Skeletal muscle satellite cell (primary cell): ENCODE results near the gene RBBP7. TPM values are rescaled to one million over a fixed set of nuclear protein-coding genes. Genes with fewer than 3 reads are reported as not detected.

ENCODE experiments used
- H3K27me3 ChIP-seq: 2 replicates; pipeline ENCODE4 v1.7.0; 2013; ENCODE audit warnings: low read length; ENCODE audit not compliant: control insufficient read depth, insufficient read depth
- H3K36me3 ChIP-seq: 2 replicates; pipeline ENCODE4 v1.7.0; 2013; ENCODE audit warnings: mild to moderate bottlenecking, control low read depth, low read length; ENCODE audit not compliant: insufficient read depth
- H3K4me1 ChIP-seq: 2 replicates; pipeline ENCODE4 v1.7.0; 2013; ENCODE audit warnings: low read length; ENCODE audit not compliant: control insufficient read depth, insufficient read depth
- H3K4me2 ChIP-seq: 2 replicates; pipeline ENCODE4 v1.7.0; 2013; ENCODE audit warnings: mild to moderate bottlenecking, low read length
- H3K4me3 ChIP-seq: 2 replicates; pipeline ENCODE4 v1.7.0; 2013; ENCODE audit warnings: low read length
- H3K9ac ChIP-seq: 2 replicates; pipeline ENCODE4 v1.7.0; 2013; ENCODE audit warnings: mild to moderate bottlenecking, low read depth, low read length, moderate library complexity
- H3K9me3 ChIP-seq: replicated peaks from 2 replicates; pipeline ENCODE4 v1.7.0; 2013; ENCODE audit warnings: mild to moderate bottlenecking, control low read depth, low read length
- small RNA-seq: library from RNA; depleted of rRNA; stranded (forward); fragments of <200 nt; gene quantifications from one replicate; pipeline ENCODE3, GENCODE V24; 2012

The RBBP7 gene

GRCh38 chrX:16814597-16814996 is 55.6 kb downstream of the RBBP7 start:
- Histone ChIP-seq H3K27me3 (no peaks in the 10 kb centered on the region), H3K4me2 (no peak overlapping the region), H3K9me3 (no peaks in the 10 kb centered on the region), H3K9ac (no peak overlapping the region), H3K4me1 (no peaks in the 10 kb centered on the region), H3K4me3 (no peak overlapping the region), H3K36me3 (peaks cover 7% of the 10 kb centered on the region)

- Histone ChIP-seq H3K27me3 (no peaks in the 10 kb centered on the region), H3K4me3 (peak overlapping the region; percentile 65), H3K9me3 (no peaks in the 10 kb centered on the region), H3K4me2 (peak overlapping the region; percentile 80), H3K9ac (peak overlapping the region; percentile 48), H3K36me3 (no peaks in the 10 kb centered on the region), H3K4me1 (peaks cover 6% of the 10 kb centered on the region)
These were observed 62.1 kb downstream of the RBBP7 start for GRCh38 chrX:16807976-16808542.

DNA sequence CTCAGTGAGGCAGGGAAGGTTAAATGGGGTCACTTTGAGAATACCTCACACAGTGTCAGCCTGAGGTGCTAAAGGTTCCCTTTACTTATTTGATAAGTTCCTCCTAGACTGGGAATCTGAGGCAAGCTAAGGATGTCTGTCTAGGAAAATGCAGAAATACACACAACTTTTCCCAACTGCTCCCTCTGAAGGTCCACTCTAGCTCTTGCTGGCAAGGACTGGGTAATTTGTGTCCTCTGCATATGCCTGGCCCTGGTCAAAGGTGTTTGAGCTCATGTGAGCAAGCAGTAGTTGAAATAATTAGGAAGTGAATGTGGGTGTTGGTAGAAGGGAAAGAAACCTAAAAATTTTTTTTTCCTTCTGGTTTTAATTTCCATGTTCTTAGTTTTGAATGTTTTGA is 62.6 kb downstream of the RBBP7 start:
- Histone ChIP-seq H3K9me3 (no peaks in the 10 kb centered on the region), H3K4me1 (peaks cover 6% of the 10 kb centered on the region), H3K36me3 (no peaks in the 10 kb centered on the region), H3K27me3 (no peaks in the 10 kb centered on the region), H3K4me3 (no peak overlapping the region), H3K4me2 (peak overlapping the region; percentile 80), H3K9ac (no peak overlapping the region)

GRCh38 chrX:16804923-16805464 is 65.2 kb downstream of the RBBP7 start:
- H3K27me3 ChIP-seq, result no peaks in the 10 kb centered on the region
- H3K4me2 ChIP-seq, result no peak overlapping the region
- no peak overlapping the region for H3K4me3 ChIP-seq
- H3K9me3 ChIP-seq, result no peaks in the 10 kb centered on the region
- H3K36me3 ChIP-seq, result no peaks in the 10 kb centered on the region
- no peak overlapping the region for H3K9ac ChIP-seq
- peaks cover 6% of the 10 kb centered on the region for H3K4me1 ChIP-seq

- no peak overlapping the region for H3K4me3 ChIP-seq
- H3K4me1 ChIP-seq, result peaks cover 7% of the 10 kb centered on the region
- H3K27me3 ChIP-seq, result no peaks in the 10 kb centered on the region
- peaks cover 17% of the 10 kb centered on the region for H3K36me3 ChIP-seq
- peak overlapping the region; percentile 7 for H3K4me2 ChIP-seq
- H3K9me3 ChIP-seq, result no peaks in the 10 kb centered on the region
- no peak overlapping the region for H3K9ac ChIP-seq
These were observed 72.3 kb downstream of the RBBP7 start for GRCh38 chrX:16797841-16798240.

DNA sequence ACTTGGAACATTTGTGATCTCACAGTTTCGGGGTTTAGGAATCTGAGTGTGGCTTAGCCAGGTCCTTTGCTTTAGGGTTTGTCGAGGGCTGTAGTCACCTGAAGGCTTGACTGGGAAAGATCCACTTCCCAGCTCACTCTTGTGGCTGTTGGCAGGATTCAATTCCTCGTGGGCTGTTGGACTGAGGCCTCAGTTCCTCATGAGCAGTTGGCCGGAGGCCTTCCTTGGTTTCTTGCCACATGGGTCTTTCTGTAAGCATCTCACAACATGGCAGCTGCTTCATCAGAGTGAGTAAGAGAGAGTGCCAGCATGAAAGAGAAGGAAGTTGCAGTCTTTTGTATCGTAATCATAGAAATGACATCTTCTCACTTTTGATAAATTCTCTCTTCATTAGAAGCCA is 72.8 kb downstream of the RBBP7 start:
- no peak overlapping the region for H3K9ac ChIP-seq
- no peaks in the 10 kb centered on the region for H3K27me3 ChIP-seq
- H3K4me2 ChIP-seq, result peak overlapping the region; percentile 7
- no peak overlapping the region for H3K4me3 ChIP-seq
- peaks cover 17% of the 10 kb centered on the region for H3K36me3 ChIP-seq
- no peaks in the 10 kb centered on the region for H3K9me3 ChIP-seq
- H3K4me1 ChIP-seq, result peaks cover 7% of the 10 kb centered on the region

DNA sequence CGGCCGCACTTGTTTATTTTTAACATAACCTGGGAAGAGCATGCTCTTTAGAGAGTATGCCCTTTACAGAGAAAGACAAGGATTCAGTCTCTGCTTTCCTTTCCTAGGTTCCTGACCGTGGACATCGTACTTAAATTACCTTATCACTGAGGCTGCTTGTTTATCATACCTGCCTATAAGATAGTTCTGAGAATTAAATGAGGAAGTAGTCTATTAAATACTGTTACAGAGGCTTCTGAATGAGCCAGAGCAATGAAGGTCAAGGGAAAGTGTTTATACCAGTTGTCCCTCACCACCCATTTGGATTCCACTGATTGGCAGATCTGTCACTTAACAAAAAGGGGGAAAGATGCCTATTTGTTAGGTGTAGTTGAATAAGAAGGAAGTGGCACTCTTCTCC is 73.9 kb downstream of the RBBP7 start:
- H3K9me3 ChIP-seq, result no peaks in the 10 kb centered on the region
- H3K36me3 ChIP-seq, result peaks cover 17% of the 10 kb centered on the region
- H3K27me3 ChIP-seq, result no peaks in the 10 kb centered on the region
- H3K4me3 ChIP-seq, result no peak overlapping the region
- H3K9ac ChIP-seq, result no peak overlapping the region
- peaks cover 7% of the 10 kb centered on the region for H3K4me1 ChIP-seq
- H3K4me2 ChIP-seq, result no peak overlapping the region

Small RNA genes lying within 50 kb of the gene (small RNA-seq; reads per million reads assigned to genes)
- gene RF00019, result not detected
- not detected for gene RNU4-6P
- gene RPL12P49, result not detected
